GM19240 (cell line): ENCODE data around the gene MPV17.
A peak's percentile ranks its signal among the peaks of the same experiment; 100 is the strongest.
"Not testable (repeated sequence)": the region's sequence is repeated elsewhere in the genome, so short reads cannot be mapped to it uniquely, and the experiment has no call there.

Experiments used
- DNase-seq: peaks from one replicate; pipeline ENCODE4 v3.0.0; 2011; ENCODE audit warnings: low spot score; ENCODE audit not compliant: insufficient read length

Gene MPV17

GRCh38 chr2:27322766-27323595 is at the start of gene MPV17:
MPV17 (minus strand) TSS chr2:27323097; CDS start chr2:27322517, 580 bp downstream.
- peak; percentile 99 for DNase-seq

GRCh38 chr2:27370816-27371620 is 48.1 kb upstream of the MPV17 start:
- DNase-seq = no peak

GRCh38 chr2:27370026-27370815 is 47.3 kb upstream of the MPV17 start, which contains the start of the genes EIF2B4 and SNX17:
EIF2B4 (minus strand) TSS chr2:27370338; CDS start chr2:27370314, 24 bp downstream.
SNX17 (plus strand) TSS chr2:27370616; CDS start chr2:27370744, 128 bp downstream.
- peak; percentile 92 for DNase-seq

- DNase-seq = no peak
Observed at GRCh38 chr2:27369471-27370025, 46.7 kb upstream of the MPV17 start.

- DNase-seq = no peak
Observed at GRCh38 chr2:27363933-27364332, 41.0 kb upstream of the MPV17 start.

- DNase-seq = no peak
Observed at GRCh38 chr2:27362678-27363420, 40.0 kb upstream of the MPV17 start.

- DNase-seq = peak; percentile 90
Observed at GRCh38 chr2:27356382-27357181, 33.7 kb upstream of the MPV17 start, which contains the start of gene GTF3C2. GTF3C2 (minus strand) TSS chr2:27356764; CDS start chr2:27343554, 13,210 bp downstream.

GRCh38 chr2:27356056-27356381 is 33.1 kb upstream of the MPV17 start:
- DNase-seq = no peak

GRCh38 chr2:27354597-27354927 is 31.7 kb upstream of the MPV17 start:
- DNase-seq = no peak

- DNase-seq = no peak
Observed at GRCh38 chr2:27353762-27354596, 31.1 kb upstream of the MPV17 start.

GRCh38 chr2:27353386-27353761 is 30.5 kb upstream of the MPV17 start:
- not testable (repeated sequence) for DNase-seq

- no peak for DNase-seq
Observed at GRCh38 chr2:27351802-27352598, 29.1 kb upstream of the MPV17 start.

- DNase-seq = no peak
Observed at GRCh38 chr2:27350106-27350693, 27.3 kb upstream of the MPV17 start.

- DNase-seq = no peak
Observed at GRCh38 chr2:27347641-27348040, 24.7 kb upstream of the MPV17 start.

- DNase-seq = no peak
Observed at GRCh38 chr2:27336173-27336572, 13.3 kb upstream of the MPV17 start.

GRCh38 chr2:27335311-27335710 is 12.4 kb upstream of the MPV17 start:
- DNase-seq = no peak

GRCh38 chr2:27324720-27325119 is 1.8 kb upstream of the MPV17 start:
- no peak for DNase-seq
